ENCODE measurements around the gene NLGN1.

DNA sequence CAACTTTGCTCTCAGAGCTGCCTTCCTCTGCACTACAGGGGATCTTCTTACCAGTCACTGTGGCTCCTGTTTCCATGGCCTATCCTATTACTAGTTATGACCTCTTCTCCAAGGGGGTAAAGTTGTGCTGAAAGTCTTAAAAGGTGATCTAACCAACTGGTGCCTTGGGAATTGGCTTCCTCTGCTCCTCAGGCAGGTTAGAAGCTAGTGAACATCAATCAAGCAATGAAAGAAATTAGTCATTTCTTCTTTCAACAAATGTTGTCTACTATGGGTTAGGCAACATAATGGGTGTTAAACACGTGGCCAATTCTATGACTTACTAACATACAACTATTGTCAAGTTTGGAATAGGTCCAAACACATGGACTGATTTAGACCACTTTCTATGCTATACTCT, 890.2 kb downstream of the NLGN1 start:
- TF ChIP-seq, protein P1, sequence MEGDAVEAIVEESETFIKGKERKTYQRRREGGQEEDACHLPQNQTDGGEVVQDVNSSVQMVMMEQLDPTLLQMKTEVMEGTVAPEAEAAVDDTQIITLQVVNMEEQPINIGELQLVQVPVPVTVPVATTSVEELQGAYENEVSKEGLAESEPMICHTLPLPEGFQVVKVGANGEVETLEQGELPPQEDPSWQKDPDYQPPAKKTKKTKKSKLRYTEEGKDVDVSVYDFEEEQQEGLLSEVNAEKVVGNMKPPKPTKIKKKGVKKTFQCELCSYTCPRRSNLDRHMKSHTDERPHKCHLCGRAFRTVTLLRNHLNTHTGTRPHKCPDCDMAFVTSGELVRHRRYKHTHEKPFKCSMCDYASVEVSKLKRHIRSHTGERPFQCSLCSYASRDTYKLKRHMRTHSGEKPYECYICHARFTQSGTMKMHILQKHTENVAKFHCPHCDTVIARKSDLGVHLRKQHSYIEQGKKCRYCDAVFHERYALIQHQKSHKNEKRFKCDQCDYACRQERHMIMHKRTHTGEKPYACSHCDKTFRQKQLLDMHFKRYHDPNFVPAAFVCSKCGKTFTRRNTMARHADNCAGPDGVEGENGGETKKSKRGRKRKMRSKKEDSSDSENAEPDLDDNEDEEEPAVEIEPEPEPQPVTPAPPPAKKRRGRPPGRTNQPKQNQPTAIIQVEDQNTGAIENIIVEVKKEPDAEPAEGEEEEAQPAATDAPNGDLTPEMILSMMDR (IDR thresholded peaks at IDR 0.05): no peak
- TF ChIP-seq POLR2AphosphoS5 (IDR thresholded peaks at IDR 0.05): no peak
